ENCODE results near the gene ERCC6L2.
A peak's percentile ranks its signal among the peaks of the same experiment; 100 is the strongest.

The ERCC6L2 gene

DNA sequence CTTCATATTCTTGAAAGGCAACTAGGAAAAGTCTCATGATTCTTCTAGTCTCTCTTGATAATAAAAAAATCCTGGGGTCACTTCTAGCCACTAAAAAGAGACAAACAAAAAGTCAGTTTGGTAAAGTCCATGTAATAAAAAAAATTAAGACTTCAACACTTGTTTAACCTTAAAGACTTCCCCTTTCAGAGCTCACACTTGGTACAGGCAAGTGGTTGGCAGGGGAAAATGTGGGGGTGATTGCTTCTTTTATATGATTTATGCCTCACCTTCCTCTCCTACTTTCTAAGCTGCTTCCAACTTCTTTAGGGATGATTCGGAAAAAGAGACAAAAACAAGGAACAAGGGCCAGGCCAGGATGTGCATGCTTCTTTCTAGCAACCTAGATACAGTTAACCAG, 5.1 kb upstream of the ERCC6L2 start:
- no peak for DNase-seq (ENCODE audit: low read depth)

DNA sequence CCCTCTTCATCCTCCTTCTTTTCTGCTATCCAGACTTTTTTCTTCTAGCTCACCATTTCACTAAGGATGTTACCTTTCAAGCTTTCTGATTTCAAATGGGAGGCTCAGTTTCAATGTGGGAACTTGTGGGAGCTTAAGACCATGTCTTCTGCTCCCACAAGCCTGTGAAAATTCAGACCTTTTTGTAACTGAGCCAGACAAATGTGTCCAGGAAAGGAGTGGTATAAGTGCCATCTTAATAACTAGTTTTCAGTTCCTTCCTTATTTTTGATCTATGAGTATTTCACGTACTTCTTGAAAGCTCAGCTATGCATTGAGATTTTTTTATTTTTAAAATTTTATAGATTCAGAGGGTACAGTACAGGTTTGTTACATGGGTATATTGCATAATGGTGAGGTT, 4.6 kb upstream of the ERCC6L2 start:
- no peak for DNase-seq (ENCODE audit: low read depth)

DNA sequence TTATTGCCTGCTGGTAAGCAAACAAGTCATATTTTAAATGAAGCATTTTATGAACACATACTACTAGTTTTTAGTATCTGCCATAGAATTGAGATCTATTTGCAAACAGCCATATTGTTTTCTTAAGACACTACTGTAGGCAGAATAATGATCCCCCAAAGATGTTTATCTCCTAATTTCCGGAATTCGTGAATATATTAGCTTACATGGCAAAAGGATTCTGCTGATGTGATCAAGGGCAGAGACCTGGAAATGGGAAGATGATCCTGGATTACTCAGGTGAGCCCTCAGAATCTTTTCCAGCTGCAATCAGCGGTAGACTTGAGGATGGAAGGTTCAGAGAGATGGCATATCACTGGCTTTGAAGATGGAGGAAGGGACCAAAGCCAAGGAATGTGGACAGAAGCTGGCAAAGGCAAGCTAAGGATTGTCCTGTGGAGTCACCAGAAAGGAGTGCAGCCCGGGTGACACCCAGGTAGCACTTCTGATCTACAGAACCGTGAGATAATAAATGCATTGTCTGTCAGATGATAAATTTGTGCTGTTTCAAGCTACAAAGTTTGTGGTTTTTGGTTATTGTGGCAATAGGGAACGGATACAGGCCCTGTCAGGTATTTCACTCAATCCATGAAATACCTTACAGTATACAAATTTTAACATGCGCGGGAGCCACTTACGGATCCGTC, 1.0 kb upstream of the ERCC6L2 start:
- DNase-seq (ENCODE audit: low read depth) = no peak

DNA sequence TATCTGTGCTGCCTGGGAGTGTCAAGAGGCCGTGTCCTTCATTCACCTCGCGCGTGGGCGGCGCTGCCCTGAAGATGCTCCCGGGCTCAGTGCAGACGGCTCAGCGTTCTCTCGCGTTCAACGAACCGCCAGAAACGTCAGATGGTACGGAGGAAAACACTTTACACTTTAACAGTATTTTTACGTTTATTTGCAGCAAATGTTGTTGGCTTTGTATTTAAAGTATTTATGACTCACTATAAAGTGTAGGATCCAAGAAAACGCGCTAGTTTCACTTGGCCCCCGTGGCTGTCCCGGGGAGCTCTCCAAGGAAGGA, 544 bp upstream of the ERCC6L2 start:
- peak; percentile 43 for DNase-seq (ENCODE audit: low read depth)

DNA sequence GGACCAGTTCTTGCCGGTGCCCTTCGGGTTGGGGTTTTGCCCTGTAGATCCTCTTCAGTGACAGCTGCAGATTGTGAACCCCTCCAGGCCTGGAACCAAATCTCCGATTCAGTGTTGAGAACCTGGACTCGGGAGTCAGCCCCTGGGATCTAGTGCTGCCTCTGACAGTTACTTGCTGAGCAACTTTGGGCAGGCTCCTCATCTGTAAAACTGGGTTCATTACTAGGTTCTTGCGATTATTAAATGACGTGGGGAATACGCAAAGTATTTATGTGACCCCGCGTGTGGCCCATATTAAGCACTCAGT, 600 bp downstream of the ERCC6L2 start:
- no peak for DNase-seq (ENCODE audit: low read depth)

DNA sequence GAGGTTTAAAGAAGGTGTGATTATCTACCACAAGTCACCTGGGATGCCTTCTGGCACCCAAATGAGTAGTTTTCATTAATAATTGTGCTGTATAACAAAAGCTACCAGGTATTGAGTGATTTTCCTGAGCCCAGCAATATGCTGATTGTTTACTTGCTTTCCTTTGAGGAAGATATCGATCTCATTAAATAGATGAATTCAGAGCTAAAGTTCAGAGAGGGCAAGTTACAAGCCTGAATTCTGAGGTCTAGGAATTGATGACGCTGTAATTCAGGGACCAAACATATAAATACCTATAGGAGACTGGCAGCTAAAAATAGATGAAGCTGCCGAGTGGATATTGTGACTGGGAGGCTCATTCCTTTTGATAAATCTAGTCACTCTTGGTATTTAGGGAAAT, 1.1 kb downstream of the ERCC6L2 start:
- no peak for DNase-seq (ENCODE audit: low read depth)

DNA sequence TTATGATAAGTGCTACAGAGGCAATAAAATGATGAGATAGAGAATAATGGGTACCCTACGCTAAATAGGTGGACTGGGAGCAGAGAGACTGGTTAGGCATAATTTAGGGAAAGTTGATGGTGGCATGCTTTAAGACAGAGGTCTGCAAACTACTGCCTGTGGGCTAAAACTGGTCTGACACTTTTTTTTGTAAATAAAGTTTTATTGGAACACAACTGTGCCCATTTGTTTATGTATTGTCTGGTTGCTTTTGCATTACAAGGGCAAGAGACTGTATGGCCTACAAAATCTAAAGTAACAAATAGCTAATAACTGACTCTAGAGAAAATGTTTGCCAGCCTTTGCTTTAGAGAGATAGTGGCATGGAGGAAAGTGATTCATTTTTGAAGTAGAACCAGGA, 2.5 kb downstream of the ERCC6L2 start:
- DNase-seq (ENCODE audit: low read depth) = no peak

DNA sequence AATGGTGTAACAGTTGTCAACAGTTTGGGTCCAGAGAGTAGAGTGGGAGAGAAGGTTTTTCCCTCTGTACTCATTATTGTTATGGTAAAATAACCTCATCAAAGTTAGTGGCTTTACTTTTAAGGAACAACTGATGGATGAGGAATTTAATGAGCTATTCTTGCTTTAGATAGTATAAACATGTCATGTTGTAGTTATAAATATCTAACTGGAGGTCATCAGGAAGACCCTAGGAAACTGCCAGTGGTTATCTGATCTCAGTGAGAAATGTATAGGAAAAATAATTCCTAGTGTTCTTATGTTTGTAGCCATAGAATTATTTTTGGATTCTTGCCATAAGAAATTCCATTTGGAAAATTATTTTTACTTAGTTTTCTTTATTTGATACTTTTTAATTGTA, 4.1 kb downstream of the ERCC6L2 start:
- DNase-seq (ENCODE audit: low read depth) = no peak

DNA sequence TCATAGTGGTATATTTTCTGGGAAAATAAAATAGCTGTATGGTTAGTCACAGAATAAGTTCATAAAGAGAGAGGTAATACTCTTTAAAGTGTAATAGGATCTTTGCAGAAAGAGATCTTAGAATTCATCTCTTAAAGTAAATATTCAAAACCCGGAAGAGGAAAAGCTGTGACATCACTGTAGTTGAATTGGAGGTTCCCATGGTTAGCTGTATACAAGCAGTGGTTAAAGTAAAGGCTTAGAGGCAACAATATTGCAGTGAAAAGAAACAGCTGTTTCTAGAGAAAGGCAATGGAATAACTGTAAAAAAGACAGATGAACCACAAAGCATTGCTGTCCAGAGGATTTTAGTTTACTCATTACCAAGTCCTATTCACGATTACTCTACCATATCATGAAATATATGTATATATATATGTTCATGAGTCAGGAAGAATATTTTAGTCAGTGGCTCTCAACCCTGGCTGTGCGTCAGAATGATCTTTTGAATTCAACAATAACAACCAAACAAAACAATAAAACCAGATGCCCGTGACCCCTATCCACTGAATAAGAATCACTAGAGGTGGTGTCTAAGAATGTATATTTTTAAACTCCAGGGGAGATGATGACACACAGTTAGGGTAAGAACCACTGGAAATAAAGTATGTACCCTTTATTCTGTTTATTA, 4.7 kb downstream of the ERCC6L2 start:
- no peak for DNase-seq (ENCODE audit: low read depth)

DNA sequence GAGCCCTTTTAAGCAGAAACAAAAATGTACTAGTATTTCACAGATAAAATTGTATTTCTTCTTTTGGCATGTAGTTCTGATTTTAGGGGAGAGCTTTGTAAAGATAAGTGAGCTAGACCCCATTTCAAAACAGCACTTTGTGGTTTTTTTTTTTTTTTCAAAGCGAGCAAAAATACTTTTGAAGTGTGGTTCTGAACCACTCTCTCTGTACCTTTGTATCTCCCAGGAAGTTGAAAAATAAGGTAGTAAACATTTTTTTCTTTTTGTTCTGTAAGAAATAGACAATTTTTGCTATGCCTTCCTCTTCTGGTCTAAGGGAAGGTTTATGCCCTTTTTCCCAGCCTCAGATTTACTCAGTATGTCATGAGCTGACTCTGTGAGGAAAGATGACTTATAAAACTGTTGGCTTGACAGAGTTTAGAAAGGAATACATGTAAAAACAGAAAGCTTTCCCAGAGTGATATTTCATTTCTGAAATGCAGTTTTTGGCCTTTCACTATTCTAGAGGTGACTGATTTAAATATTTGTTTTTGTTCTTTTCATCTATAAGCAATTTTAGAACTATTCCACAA, 12.5 kb downstream of the ERCC6L2 start:
- DNase-seq (ENCODE audit: low read depth) = no peak

DNA sequence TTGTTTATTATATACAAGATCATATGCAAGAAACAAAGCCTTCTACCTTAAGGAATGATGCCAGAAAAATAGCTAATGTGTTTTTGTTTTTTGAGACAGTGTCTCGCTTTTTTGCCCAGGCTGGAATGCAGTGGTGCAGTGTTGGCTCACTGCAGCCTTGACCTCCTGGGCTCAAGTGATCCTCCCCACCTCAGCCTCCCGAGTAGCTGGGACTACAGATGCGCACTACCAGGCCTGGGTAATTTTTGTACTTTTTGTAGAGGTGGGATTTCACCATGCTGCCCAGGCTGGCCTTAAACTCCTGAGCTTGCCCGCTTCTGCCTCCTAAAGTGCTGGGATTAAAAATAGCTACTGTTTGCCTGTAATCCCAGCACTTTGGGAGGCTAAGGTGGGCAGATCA, 15.1 kb downstream of the ERCC6L2 start:
- no peak for DNase-seq (ENCODE audit: low read depth)

DNA sequence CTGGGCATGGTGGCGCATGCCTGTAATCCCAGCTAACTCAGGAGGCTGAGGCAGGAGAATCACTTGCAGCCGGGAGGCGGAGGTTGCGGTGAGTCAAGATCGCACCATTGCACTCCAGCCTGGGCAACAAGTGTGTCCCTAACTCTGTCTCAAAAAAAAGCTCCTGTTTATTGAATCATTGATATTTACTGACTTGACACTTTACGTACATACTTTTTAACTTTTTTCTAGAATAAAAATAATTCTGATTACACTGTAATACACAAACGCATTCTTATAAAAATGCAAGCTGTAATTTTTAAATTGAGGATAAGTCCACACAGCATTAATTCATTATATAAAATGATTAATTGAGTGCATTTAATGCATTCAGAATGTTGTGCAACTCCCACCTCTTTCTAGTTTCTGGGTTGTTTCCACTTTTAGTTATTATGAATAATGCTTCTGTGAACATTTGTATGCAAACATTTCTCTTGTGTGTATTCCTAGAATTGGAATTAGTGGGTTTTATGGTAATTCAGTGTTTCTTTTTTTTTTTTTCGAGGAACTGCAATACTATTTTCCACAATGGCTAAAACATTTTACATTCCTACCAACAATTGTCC, 15.7 kb downstream of the ERCC6L2 start:
- no peak for DNase-seq (ENCODE audit: low read depth)

DNA sequence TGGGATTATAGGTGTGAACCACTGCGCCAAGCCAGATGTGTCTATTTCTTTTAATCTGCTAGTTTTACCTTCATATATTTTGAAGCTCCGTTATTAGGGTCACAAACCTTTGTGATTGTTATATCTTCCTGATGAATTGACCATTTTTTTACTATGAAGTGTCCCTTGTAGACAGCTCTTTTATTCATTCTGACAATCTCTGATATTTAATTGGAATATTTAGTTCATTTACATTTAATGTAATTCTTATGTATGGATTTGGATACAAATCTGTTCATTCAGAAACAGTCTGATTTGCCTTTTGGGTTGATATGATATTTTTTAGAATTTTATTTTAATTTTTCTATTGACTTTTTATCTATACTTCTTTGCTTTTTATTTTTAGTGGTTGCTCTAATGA, 17.2 kb downstream of the ERCC6L2 start:
- DNase-seq (ENCODE audit: low read depth) = no peak

DNA sequence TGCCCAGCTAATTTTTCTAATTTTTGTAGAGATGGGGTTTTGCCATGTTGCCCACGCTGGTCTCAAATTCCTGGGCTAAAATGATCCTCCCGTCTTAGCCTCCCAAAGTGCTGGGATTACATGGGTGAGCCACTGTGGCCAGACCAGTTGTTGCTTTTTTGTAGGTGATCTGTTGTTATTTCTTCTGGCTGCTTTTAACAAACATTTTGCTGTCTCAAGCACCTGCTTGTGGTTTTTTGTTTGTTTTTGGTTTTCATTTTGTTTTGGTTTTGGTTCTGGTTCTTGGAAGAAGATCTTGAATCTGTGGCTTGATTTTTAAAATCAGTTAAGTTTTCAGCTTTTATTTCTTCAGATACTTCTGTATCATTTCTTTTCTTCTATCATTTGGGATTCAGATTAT, 21.1 kb downstream of the ERCC6L2 start:
- no peak for DNase-seq (ENCODE audit: low read depth)

DNA sequence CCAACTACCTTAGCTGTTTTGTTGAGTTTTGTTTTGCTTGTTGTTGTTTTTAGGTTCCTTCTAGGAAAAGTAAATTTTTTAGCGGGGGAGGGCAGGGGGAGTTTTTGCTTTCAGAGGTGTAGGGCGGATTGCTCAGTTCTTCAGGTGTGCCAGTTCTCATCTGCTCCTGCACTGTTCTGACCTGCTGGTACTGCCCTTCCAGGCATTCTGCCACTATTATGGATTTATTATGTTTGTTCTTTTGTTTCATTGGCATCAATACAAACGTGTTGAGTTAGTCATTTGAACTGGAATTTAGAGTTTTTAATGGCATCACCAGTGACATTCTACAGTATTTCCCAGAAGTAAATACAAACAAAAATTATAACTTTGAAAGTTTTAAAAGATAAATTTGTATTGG, 26.0 kb downstream of the ERCC6L2 start:
- no peak for DNase-seq (ENCODE audit: low read depth)

DNA sequence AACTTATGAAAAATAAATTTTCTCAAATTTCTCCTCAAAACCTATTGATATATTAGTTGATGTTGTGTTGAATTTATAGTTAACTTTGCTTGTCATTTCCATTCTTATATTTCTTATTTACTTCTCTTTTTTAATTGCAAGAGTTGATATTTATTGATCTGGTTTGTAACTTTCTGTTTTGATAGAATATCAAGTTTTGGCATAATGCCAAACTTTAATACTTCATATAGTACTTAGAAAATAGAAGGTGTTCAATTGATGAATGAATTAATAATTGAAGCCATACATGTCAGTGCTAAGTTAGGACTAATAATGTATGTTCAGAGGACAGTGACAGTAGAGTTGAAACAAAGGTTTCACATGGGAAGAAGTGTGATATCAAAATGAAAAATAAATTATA, 27.9 kb downstream of the ERCC6L2 start:
- DNase-seq (ENCODE audit: low read depth) = no peak

DNA sequence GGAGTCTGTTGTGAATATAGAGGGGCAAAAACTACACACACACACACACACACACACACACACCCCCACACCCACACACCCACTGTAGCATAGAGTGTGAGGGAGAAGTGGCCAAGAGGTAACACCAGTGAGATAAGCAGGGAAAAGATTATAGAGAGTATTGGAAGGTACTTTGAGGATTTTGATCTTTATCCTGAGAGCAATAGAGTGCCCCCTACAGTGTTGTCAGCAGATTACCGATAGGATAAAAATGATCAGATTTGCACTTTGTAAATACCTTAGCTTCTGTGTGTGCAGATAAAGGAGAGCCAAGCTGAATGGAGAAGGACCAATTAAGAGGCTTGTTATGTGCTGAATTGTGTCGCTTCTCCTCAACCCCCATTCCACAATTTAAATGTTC, 32.3 kb downstream of the ERCC6L2 start:
- no peak for DNase-seq (ENCODE audit: low read depth)

DNA sequence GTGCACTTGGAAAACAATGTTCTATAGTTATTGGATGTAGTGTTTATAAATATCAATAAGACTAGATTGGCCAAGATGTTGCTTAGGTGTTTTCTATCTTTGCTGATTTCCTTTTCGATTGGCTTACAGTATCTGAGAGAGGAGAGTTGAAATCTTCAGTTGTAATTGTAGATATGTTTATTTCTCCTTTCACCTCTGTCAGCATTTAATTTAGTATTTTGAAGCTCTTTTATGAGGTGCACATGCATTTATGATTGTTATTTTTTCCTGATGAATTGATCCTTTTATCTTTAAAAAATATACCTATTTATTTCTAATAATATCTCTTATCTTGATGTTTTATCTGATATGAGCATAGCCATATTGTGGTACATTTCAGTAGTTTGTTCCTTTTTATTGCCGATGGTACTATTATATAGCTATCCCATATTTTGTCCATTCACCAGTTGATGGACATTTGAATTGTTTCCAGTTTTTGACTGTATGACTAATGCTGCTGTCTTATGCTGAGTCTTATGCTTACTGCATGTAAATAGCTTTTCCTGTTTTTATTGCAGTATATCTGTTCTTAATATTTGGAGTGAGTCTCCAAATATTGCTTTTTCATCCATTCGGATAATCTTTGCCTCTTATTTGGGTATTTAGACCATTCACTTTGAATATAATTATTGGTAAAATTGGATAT, 34.7 kb downstream of the ERCC6L2 start:
- DNase-seq (ENCODE audit: low read depth) = no peak

DNA sequence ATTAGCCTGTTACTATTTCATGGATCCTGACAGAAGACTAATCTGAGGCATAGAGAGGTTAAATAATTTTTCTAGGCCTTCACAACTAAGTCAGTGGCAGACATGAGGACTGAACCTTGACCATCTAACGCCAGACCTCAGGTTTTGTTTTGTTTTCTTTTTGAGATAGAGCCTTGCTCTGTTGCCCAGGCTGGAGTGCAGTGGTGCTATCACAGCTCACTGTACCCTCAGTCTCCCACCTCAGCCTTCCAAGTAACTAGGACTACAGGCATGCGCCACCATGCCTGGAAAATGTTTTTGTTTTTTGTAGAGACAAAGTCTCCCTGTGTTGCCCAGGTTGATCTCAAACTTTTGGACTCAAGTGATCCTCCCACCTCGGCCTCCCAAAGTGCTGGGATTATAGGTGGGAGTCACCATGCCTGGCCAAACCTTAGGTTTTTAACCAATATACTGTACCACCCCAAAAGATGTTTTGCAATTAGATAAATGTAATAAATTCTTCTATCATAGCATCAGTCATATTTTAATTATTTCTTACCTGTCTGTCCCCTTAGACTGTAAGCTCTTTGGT, 35.4 kb downstream of the ERCC6L2 start:
- DNase-seq (ENCODE audit: low read depth) = no peak

DNA sequence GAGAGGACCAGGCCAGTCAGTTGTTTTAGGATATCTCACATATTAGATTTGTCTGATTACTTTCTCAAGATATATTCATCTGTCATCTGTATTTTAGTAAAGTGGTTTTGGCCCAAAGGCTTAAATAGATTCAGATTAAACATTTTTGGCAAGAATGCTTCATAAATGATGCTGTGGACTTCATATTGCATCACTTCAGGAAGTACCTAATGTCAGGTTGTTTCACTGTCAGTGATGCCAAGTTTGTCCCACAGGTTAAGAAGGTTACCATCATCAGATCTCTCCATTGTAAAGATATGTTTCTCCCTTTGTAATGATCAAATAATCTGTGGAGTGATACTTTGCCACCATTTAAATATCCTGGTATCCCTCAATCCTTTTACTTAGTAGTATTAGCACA, 37.3 kb downstream of the ERCC6L2 start:
- no peak for DNase-seq (ENCODE audit: low read depth)

DNA sequence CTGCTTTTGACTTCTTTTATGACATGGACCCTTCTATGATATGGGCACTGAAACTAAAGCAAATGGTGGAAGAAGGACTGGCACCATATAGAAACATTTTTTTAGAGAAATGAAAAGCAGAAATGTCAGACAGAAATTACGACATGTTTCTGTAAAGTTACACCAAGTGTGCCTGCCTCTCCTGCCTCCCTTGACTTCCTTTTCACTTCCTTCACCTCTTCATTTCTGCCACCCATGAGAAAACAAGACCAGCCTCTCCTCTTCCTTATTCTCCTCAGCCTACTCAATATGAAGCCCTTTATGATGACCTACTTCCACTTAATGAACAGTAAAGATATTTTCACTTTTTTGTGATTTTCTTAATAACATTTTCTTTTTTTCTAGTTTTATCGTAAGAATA, 44.5 kb downstream of the ERCC6L2 start:
- no peak for DNase-seq (ENCODE audit: low read depth)

DNA sequence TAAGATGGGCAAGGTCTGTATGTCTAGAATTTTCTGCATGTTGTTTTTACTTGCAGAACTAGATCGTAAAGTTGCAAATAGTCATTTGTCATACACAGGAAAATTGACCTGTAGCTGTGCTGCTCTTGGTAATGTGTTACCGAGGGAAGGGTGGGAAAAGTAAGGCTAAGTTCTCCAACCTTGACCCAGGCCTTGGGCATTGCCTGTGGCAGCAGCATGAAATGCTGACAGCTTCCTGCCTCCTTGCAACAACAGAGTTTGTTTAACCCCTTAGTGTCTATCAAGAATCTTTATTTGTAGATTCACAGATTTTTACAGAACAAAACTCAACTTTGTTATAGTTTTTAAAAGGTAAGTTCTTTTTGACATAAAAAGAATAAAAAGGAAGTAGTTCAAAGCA, 48.3 kb downstream of the ERCC6L2 start:
- no peak for DNase-seq (ENCODE audit: low read depth)

DNA sequence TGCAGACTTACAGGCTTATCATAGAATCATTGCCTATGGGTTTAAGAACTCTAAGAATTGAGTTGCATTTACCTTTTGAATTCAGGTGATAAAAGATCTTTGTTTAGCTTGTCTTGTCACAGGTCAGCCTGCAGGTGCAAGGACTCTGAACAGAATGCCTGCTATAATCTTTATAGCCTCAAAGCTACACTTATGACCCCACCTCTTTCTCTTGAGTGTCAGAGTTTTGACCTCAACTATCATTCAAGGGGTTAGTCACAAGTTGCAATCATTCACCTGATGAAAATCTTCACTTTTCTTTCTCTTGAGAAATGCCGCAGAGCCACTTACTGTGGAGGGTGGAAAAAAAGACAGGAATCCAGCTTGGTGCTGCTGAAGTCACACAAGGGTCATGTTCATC, 49.5 kb downstream of the ERCC6L2 start:
- no peak for DNase-seq (ENCODE audit: low read depth)
